GM12874 (cell line): ENCODE data around the gene ALPG.

Source experiments
- TF ChIP-seq, protein P1 (sequence below): IDR thresholded peaks from 2 replicates; pipeline ENCODE4 v1.5.1; 2011; ENCODE audit warnings: low read depth, mild to moderate bottlenecking, control low read depth, low read length, moderate library complexity; ENCODE audit not compliant: insufficient read depth

Gene ALPG

DNA sequence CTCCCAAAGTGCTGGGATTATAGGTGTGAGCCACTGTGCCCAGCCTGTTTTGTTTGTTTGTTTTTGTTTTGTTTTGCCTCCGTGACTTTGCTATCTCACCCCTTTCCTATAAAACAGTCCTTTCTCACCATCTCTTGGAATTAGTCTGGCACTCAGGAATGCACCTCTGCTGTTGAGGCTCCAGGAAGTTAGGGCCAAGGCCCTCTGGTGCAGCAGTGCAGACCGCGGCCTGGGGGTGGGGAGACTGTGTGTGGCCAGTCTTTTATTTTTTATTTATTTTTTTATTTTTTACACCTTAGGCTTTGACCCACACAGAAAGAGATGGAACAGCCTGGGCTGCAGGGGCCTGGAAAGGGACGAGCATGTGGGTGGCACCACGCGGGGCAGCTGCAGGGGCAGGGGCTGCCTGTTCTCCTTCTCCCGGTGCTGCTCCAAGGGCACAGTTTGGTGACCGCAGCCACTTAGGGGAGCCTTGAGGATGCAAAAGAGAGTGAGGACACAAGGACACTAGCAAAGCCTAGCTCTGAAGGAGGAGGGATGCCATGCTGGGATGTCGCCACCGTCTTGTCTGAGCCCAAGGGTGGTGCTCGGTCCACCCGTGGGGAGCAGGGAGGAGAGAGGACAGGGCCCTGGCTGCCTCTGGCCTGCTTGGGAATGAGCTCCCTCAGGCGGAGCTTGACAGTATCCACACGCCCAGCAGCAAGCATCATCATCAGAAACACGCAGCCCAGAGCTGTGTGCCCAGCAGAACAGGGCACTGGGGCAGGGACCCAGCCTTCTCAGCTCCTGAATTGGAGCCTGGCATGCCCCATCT is 29.9 kb downstream of the ALPG start:
- TF ChIP-seq, protein P1, sequence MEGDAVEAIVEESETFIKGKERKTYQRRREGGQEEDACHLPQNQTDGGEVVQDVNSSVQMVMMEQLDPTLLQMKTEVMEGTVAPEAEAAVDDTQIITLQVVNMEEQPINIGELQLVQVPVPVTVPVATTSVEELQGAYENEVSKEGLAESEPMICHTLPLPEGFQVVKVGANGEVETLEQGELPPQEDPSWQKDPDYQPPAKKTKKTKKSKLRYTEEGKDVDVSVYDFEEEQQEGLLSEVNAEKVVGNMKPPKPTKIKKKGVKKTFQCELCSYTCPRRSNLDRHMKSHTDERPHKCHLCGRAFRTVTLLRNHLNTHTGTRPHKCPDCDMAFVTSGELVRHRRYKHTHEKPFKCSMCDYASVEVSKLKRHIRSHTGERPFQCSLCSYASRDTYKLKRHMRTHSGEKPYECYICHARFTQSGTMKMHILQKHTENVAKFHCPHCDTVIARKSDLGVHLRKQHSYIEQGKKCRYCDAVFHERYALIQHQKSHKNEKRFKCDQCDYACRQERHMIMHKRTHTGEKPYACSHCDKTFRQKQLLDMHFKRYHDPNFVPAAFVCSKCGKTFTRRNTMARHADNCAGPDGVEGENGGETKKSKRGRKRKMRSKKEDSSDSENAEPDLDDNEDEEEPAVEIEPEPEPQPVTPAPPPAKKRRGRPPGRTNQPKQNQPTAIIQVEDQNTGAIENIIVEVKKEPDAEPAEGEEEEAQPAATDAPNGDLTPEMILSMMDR: no peak

DNA sequence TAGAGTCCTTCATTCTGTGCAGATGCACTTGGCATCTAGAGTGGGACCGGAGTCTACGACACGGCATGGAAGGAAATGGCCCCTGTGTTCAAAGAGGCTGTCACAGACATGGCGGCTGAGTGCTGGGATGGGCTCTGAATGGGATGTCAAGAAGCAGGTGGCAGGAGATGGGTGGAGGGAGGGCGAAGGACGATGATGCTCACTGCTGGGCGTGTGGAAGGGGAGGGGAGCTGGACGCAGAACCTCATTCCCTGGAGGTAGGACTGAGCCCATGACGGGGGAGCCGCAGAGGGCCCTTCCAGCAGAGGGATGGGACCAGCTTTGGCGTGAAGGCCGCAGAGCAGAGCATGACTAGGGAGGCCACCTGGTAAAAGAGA is 30.5 kb downstream of the ALPG start:
- TF ChIP-seq, protein P1: no peak

DNA sequence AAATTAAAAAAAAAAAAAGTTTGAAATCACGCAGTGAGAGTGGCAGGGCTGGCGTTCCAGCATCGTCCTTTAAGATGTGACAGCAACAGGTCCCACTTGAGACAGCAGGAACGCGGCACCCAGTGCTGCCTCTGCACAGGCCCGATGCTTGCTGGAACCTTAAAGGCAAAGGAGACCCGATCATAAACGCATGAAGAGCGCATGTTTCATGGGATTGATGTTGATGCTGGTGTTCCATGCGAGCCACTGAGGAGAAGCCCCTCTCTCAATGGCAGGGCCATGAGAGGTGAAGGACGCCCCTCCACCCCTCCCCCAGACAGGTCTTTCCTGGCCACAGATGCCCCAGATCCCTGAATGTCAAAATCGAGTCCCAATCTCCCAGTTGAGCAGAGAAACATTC is 31.4 kb downstream of the ALPG start:
- TF ChIP-seq, protein P1: no peak

DNA sequence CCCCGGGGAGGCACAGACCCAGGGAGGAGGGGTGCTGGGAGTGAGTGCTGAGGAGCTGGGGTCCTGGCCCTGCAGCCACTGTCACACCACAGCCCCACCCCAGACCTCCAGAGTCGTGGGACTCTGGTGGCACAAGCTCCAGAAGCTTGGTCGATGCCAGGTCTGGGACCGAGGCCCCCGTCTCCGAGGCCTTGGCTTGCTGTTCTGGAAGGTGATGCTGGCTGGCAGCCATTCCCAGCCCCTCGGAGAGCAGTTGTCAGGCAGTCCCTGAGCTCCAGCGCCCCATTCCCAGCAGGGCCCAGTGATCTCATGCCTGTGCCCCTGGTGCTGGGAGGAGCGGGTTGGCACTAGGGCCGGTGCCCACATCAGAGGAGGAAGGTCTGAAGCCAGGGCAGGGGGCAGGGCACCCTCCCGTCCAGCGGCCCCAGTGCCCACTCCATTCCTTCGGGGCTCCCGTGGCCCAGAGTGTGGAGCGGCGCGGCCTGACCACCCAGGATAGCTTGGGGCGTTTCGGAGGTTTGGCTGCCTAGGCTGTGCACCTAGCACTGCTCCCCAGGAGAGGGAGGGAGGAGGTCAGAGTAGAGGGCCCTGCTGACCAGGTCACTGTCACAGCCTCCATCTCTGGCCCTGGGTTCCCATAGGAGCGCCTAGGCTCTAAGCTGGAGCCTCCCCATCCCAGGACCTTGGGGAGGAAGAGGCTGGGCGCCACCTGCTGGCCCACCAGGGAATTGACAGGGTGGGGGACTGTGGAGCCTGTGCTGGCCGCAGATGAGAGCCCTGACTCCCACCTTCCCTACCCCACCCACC is 32.5 kb downstream of the ALPG start:
- TF ChIP-seq, protein P1: 0 out of 2 replicates have a peak, but pooled peaks have one; percentile 41

DNA sequence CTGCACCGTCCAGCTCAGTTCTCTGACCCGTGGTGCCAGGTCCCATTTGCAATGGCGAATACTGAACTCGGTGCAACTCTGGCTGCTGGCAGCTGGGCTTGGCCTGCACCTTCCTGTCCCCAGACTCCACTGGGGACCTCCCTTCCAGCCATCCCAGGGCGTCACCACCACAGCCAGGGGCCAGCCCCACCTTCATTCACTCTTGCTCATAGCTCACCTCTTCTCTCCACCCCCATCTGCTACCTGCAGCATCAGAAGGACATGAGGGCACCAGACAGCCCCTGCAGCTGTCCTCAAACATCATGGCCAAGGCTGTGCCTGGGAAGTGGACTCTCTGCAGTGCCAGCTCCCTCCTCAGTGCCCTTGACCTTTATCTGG is 33.1 kb downstream of the ALPG start:
- TF ChIP-seq, protein P1: 0 out of 2 replicates have a peak, but pooled peaks have one; percentile 18

DNA sequence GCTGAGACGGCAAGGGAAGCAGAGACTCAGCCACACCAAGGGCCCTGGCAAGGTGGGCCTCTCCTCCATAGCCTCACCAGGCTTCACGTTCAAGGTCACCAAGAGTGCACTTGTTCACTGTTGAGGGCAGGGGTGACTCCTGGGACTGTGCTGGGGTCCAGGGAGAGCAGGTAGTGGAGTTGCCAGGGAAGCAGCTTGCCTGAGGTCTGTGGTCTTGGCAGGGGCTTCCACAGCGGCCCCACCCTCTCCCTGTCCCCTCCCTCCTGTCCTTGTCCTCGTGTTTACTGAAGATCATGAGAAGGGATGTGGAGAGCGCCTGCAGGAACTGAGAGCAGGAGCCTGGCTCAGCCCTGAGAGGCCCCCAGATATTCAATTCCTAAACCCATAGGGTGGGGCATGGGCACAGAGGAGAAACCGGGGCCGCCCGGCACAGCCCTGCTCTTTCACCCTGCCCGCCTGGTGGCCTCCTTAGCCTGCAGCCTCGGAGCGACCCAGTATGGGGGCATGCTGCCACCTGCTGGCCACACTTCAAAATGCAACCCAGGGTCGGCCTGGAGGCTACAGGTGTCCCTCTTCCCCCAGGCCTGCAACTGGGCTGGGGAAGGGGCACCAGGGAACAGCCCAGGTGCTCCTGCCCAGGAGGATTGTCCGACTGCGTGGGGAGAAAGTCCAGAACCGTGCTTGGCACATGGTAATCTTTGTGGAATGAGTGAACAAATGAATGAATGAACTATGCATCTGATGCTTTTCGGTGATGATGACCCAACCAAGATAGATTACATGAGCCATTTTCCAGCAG is 33.8 kb downstream of the ALPG start:
- TF ChIP-seq, protein P1: peak; percentile 90
